ENCODE measurements around the gene SLC37A1.

SLC37A1 gene

DNA sequence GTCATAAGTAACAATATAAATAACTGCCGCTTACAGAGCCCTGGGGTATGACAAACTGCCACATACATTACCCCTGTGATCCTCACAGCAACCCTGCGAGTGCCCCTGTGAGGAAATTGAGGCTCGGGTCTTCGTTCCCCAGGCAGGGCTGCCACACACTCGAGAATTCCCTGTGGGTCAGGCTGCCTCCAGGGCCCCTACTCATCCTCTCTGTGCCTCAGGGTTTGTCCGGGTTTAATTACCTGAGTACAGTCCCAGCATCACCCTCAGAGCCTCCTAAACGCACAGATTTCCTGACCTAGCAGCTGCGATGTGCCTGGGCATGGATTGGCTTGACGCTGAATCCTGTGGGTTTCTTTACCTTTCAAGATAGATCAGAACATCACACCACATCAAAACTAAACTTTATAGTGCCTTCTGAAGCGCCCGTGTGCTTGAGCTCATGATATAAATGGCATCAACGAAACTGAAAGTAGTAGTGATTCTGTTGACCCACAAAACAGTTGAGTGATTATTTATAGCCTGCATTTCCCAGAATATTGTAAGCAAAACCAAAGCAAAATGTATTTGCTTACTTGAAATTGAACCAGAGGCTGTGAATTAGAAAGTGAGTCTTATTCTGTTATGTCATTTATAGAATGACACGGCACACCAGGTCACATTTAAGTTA is 14.0 kb downstream of the SLC37A1 start:
- DNase-seq (ENCODE audit: low spot score), result peak; percentile 83

DNA sequence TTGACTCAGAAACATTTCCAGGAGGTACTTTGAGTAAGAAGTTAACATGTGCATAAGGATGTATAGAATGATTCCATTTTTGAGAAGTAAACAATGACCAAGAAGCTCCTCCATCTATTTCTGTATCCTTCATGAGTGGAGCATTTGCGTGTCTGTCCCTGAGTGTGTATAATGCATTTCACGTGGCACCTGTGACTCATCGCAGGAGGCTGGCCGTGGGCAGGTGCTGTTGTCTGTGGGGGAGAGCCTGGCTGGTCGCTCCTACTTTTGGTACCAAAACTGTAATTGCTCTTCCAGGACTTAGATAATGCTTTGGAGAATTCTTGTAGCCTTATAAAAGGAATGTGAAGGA is 16.5 kb downstream of the SLC37A1 start:
- DNase-seq (ENCODE audit: low spot score), result no peak

DNA sequence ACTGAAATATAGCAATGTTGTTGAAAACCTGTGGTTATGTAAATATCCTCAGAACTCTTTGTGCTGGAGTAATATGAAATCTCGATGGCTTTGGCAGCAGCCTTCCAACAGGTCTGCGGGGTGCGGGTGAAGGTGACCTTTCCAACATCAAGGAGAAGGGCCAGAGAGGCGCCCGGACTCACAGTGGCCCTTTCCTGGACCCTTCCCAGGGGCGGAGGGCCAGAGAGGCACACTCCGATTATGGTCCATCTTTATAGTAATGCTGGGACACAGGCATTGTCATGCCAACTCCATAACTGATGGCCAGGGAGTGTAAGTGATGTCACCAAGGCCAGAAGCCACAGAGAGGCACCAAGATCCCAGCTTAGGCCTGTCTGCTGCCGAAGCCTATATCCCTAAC is 18.1 kb downstream of the SLC37A1 start:
- no peak for DNase-seq (ENCODE audit: low spot score)

DNA sequence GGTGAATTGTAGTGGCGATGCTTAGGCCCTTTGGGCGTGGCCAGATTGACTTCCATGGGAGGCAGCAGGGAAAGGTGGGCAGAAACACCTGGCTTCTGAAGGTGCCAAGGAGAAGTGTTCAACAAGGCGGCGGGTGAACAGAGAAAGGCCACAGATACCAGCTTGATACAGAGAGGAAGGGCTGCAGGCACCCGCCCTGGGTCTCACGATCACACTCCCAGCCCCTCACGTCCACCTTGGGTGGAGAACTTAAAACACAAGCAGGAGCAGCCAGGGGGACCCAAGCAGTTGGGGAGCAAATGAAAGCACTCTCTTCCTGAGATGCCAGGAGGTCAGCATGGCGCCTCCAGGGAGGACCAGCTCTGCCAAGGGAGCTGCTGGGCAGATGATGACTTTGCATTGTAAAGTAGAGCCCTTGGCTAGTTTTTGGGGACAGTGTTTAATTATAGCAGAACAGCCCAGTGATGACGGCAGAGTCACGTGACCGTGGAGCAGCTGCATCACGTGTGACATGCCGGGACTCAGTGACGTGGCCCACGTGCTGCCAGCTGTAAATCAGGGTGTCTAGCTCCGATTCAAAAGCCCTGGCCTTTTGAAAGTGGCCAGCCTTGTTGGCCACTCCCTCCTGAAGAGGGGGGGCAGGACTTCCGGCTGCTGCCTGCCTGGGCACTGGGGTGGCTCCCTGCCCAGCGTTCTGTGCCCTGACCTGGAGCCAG is 19.0 kb downstream of the SLC37A1 start:
- peak; percentile 41 for DNase-seq (ENCODE audit: low spot score)

DNA sequence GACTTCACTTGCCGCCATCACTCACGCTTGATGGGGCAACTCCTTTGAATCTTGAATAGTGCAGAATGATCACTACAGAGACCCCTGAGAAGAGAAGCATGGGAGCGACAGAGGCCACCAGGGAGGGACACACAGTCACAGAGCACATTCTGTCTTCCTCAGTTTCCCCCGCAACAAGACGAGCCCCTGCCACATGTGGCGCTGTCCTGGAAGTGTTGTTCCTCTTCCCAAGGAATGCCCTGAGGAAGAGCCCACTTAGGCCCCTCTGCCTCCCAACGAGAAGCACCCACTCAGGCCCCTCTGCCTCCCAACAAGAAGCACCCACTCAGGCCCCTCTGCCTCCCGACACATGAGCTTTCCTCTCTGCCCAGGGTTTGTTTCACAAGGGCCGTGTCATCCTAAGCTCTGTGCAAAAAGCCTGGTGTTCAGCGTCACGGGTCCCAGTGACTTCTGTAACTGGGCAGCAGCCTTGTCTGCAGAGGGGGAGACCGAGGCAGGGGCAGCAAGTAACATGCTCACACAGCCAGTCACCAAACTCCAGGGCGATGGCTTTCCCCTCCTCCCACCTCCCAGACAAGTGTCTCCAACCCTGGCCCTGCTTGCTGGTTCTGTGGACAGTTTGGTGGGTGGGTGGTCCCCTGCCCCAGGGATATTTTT is 19.8 kb downstream of the SLC37A1 start:
- no peak for DNase-seq (ENCODE audit: low spot score)

DNA sequence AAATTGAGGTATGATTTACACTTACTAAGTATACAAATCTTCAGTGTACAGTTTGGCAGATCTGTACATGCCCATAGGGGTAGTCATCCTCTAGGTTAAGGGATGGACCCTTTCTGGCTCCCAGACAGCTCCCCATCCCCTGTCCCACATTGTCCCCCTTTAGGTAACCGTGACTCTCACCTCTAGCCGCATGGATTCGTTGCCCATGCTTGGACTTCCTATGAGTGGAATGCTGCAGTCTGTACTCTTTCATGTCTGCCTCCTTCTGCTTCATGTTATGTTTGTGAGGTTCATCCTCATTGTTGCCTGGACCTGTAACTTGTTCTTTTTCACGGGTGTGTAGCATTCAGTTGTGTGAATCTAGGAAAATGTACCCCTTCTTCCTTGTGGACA is 20.3 kb downstream of the SLC37A1 start:
- DNase-seq (ENCODE audit: low spot score), result no peak

DNA sequence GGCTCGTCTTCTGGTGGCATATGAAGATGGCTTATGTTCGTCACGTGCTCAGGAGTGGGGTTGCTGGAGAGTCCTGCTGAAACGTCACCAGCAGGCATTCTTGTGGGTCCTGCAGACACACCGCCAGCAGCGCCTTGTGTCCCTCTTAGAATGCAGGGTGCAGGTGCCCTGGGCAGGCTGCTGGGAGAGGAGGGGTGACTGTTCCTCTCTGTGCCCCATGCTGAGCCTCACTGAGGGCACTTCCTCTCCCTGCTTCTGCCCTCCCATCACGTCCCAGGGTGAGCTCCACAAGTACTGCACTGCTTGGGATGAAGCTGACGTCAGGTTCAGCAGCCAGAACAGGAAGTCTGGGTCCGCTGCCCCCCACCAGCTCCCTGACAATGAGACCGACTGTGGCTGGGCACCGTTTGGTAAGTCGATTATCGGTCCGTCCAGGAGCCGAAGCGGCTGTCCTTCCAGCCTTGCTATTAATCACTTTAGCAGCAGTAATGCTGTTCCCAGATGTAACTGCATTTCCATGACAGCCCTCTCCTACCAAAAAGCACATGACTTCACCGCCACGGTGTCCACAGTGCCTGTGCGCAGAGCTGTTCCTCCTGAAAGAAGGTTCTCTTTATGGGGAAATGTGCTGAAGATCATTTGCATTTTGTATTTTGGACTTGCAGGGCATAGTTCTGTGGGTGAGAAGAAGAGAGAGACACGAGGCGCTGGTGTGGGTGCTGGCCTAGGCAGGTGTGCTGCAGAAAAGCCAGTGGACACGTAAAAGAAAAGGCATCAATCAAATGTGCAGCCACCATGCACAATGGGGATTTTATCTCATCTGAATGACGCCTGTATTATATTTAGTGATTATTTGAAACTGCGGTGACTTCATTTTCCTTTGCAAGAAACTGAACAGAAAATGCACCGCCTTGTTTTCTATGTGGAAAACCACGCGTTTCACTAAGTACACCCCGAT is 21.0 kb downstream of the SLC37A1 start:
- DNase-seq (ENCODE audit: low spot score), result no peak

DNA sequence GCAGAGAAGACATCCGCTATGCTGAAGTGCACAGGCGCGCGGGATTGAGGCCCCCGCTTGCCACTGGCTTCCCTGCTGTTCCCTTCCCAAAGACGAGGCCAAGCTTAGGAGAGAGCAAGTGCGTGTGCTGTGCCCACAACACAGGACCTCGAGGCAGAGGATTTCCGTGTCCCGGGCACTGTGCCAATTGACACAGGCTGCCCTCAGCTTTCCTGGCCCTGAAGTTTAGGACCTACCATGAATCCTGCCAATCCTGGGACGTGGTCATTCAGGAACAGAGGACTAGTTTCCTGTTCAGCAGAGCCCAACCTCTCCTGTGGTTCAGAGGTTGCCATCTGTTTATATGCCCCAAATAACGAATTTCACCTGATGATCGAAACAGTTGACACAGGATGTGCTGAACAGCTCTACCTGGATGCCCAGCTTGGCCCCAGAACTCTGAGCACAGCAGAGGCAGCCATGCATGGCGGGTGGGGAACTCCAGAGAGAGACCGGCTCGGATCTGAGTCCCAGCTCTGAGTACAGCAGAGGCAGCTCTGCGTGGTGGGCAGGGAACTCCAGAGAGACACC is 22.0 kb downstream of the SLC37A1 start:
- no peak for DNase-seq (ENCODE audit: low spot score)

DNA sequence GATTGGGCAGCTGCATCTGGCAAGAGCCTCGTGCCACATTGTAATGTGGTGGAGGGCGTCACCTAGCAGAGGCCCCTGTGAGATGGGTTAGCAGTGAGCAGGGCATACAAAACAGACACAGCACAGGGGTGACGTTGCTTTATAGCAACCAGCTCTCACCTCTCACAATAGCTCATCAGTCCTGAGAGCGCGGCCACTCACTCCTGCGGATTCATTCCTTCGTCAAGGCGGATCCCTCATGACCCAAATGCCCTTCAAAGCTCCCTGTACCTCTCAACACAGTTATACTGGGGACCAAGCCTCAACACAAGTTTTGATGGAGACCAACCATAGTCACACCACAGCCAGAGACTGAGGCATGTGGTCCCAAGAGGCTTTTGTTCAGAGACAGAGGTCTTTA is 22.9 kb downstream of the SLC37A1 start:
- no peak for DNase-seq (ENCODE audit: low spot score)

DNA sequence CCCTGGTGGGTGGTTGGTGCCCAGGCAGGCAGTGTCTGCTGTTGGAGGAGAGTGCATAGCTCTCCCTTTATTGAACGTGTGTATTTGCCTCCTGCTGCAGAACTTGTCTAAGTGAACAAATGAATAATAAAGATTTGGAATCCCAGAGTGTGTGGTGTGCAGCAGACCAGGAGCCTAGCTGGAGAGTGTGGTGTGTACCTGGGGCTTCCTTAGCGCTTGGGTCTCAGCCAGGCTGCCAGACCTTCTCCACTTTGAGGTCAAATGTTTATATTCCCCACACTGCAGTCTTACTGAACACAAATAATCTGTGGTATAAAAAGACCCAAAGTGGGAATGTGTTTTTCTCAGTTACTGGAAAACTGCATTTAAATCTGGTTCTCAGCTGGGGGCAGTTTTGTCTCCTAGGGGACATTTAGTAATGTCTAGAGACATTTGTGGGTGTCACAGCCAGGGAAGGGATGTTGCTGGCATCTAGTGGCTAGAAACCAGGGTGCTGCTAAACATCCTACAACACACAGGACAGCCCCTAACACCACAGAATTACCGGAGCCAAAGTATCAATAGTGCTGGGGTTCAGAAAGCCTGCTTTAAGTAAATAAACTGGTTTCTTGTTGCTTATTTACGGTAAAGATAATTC is 23.6 kb downstream of the SLC37A1 start:
- peak; percentile 47 for DNase-seq (ENCODE audit: low spot score)

DNA sequence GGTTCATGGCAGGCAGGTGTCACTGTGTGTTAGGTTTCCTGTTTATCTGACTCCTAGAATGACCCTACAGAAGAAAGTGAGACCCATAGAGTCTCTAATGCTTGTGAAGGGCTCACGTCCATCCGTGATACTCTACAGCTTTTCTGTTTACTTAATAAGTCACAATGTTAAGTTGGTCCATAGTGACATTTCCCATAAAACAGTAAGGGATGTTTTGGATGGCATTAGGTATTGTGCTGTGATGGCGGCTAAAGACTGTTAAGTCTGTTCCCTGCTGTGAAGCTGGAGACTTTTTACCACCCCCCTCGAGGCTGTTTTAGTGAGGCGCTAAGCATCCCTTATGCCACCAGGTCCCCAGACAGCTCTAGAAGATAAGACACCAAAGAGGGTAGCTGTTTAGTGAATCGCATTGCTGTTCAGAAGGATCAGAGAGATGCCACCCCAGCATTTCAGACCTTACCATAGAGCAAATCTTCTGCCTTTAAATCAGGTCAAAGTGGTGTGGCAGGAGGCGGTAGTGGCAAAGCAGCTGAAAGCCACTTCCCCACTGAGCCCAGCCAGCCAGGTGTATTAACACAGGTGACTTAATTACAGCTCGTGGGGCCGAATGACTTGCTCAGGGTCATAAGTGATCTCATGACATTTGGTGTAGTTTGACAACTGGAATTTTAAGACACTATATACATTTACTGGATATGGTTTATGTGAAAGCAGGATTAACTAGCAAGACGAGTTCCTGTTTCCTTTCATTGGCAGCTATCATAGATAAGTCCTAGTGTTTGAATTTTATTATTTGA is 25.0 kb downstream of the SLC37A1 start:
- DNase-seq (ENCODE audit: low spot score), result no peak

DNA sequence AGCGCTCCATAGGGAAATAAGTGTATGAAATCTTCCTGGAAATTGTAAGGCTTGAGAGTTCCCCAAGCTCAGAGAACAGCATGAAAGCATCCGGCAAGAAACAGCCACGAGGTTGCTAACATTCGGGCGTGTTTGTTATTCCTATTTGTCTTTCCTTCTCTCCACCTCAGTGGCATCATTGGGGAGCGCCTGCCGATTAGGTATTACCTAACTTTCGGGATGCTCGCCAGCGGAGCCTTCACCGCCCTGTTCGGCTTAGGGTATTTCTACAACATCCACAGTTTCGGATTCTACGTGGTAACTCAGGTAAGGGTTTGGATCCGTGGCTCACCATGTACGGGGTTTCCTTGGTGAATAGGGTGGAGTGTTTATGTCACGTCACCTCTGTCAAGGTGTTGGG is 25.7 kb downstream of the SLC37A1 start:
- no peak for DNase-seq (ENCODE audit: low spot score)

DNA sequence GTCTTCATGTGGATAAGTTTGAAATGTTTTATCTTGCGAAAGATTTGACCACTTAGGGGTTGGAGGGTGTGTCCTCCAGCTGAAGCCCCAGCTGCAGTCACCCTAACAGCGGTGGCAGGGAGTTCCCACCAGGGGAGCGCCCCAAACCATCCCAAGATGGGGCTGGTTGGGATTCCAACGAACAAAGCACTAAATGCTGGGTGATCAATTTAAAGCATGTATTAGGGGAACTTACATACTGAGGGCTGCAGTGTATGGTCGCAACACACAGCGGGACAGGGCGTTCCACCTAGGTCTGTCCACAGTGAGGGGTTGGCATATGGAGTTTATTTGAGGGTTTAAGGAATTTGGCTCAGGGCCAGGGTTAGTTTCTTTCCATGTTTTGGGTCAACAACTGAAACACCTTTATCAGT is 26.3 kb downstream of the SLC37A1 start:
- no peak for DNase-seq (ENCODE audit: low spot score)

DNA sequence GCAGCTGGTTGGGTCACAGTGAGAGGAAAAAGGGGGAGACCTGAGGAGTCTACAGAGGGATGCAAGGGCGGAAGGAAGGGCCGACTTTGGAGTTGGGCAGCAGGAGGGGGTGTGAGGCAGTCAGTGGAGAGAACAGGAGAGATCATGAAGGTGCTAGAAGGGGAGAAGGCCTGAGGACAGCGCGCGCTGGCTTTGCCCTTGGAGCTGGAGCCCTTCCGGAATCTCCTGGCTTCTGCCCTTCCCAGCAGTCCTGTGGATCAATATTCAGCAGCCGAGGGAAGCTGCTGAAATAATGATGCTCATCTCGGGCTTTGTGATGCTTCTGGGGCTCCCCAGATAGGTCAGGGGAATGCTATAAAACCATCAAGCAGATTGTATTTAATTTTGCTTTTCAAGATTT is 26.7 kb downstream of the SLC37A1 start:
- DNase-seq (ENCODE audit: low spot score), result no peak

DNA sequence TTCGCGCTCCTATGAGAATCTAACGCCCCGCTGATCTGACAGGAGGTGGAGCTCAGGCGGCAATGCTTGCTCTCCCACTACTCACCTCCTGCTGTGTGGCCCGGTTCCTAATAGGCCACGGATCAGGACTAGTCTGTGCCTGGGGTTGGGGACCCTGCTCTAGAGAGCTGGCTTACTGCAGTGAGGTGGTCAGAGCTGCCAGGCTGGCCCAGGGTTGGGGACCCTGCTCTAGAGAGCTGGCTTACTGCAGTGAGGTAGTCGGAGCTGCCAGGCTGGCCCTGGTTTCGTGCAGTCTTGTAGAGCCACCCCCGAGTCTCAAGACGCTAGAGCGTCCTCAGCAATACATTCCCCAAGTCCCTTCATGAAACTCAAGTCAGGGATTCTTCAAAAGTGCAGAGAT is 27.5 kb downstream of the SLC37A1 start:
- DNase-seq (ENCODE audit: low spot score), result no peak

DNA sequence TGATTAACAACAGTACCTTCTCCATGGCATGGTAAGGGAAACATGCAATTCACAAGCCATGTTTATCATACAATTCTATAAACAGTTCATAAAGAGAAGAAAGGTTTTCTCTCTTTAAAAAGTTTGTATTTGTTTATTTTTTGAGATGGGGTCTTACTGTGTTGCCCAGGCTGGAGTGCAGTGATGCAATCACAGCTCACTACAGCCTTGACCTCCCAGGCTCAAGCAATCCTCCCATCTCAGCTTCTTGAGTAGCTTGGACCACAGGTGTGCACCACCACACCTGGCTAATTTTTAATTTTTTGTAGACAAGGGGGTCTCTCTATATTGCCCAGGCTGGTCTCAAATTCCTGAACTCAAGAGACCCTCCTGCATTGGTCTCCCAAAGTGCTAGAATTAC is 28.0 kb downstream of the SLC37A1 start:
- no peak for DNase-seq (ENCODE audit: low spot score)

DNA sequence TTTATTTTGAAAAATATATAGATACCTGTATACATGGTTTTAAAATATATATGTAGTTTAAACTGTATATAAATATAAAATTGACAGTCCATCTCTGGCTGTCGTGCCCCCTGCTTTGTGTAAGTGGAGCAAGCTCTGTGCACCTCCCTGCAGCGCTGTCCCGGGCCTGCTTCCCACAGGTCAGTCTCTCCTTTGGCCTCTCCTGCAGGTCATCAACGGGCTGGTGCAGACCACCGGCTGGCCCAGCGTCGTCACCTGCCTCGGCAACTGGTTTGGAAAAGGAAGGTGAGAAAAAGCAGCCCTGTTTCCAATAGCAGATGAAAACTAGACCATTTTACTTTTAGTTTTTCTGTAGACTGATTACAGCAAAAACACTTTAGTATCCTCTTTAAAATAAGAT is 28.5 kb downstream of the SLC37A1 start:
- no peak for DNase-seq (ENCODE audit: low spot score)

DNA sequence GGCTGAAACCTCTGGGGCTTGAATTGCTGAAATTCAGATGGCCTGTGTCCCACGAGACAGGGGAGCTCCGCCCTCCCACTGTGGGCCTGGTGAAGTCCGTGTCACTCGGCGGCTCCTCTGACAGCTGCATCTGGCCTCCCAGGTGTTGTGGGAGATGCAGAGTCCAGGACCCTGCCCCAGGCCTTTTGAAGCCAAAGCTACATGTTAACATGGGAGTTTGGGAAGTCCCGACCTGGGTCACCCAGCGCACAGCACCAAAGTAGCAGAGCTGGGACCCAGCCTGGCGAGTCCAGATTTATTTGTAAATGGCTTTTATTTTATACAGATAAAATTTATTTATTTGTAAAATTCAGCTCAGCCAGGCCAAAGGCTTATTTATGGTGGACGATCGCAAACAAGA is 28.9 kb downstream of the SLC37A1 start:
- no peak for DNase-seq (ENCODE audit: low spot score)

DNA sequence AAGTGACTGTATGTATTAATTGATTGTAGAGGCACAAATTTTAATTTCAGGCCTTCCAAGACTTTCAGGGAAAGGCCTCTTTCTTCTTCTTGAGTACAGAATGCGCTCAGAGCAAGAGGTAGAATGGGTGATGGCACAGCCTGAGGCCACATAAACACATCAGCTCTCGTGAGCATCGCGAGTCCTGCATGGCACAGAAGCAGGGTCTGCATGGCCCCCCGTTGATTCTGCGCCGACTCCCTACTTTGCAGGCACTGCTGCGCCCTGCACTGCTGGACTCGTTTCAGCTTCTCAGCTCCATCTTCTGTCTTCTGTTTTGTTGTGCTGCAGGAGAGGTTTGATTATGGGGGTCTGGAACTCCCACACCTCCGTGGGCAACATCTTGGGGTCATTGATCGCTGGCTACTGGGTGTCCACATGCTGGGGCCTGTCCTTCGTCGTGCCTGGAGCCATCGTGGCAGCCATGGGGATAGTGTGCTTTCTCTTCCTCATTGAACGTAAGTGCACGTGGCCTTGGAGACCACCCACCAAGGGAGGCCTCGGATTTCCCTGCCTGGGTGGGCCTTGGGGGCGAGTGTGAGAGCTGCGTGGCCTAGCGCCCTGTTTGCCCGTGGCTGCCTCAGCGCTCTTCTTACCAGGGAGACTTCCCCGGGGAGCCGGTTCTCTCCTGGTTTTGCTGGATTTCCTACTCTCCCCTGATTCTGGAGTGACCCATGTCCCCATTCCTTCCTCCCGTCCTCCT is 29.6 kb downstream of the SLC37A1 start:
- DNase-seq (ENCODE audit: low spot score), result no peak

DNA sequence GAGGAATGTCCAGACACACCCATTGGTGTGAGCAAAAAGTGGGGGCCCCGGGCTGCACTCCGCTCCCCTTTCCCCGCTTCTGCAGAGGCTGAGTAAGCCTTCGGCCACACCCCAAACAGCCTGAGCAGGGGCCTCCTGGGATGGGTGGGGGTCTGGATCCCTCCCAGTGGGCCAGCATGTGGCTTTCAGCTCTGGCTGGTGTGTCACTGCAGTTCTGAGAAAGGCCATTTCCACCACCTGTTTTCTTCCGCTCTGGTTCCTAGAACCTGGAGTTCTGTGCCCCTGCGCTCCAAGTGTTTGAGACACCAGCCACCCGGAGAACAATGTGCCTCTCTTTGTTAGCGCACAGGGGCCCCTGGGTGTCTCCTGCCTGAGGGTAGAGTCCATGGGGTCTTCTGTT is 30.9 kb downstream of the SLC37A1 start:
- DNase-seq (ENCODE audit: low spot score), result no peak
